Hematopoietic multipotent progenitor cell treated with erythropoietin and hydrocortisone succinate and interleukin-3 and kit ligand, for 6 days (in vitro differentiated cells): ENCODE measurements around the gene SPIRE1.
A peak's percentile ranks its signal among the peaks of the same experiment; 100 is the strongest.

Experiments used
- DNase-seq: peaks from one replicate; pipeline ENCODE4 v3.0.0-alpha.2; 2015

The SPIRE1 gene

DNA sequence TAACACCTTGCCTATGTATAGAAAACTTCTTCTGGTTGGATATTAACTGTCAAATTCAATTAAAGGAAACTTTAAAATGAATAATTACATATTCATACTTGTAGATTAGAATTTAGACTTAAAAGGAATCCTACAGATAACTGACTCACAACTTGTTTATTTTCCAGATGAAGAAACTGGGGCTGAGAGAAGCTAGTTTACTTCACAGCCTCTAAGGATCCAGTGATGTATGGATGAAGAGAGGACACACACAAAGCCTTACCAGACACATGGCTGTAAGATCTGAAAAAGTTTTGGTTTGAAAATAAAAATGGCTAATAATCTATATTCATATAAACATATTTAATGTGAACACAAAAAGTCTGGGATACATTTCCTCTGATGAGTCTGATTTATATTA lies 177.9 kb downstream of the SPIRE1 start:
- no peak for DNase-seq

DNA sequence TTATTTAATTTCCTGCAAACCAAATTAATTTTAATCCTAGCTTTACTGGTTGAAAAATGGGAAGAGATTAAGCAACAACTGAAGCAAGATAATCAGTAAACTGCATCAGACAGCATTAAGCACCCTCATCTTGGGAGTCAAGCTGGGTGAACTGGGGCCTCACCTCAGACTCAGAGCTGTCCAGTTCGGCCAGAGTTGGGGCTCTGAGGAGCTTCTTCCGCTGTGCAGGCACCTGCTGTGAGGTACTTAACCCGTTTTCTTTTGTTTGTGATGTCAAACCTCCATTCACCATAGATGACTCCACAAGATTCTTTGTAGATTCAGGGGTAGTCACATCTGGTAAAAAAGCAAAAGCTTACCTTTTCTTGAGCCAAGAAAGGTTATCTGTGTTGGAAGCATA lies 178.4 kb downstream of the SPIRE1 start:
- DNase-seq, result no peak

DNA sequence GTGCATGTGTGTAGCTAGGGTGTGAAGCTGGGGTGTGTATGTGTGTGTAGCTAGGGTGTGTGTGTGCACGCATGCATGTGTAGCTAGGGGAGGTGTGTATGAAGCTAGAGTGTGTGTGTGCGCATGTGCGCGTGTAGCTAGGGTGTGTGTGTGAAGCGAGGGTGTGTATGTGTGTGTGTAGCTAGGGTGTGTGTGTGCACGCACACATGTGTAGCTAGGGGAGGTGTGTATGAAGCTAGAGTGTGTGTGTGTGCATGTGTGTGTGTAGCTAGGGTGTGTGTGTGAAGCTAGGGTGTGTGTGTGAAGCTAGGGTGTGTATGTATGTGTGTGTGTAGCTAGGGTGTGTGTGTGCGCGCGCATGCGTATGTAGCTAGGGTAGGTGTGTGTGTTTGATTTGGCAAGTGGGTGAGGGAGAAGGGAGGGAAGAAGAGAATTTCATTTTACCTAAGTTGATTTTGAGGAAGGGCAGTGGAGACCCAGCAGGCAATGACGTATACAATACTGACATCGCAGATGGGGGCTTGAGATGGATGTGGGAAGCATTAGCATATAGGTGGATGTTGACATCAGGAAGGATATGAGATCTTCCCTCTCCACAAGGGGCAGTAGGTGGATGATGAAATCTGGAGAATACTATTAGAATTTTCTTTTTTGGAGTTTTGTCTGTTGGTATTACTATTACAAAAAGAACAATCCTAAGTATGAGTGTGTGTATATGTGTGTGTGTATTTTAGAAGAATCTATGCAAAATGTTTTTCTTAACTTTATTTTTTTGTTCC lies 179.4 kb downstream of the SPIRE1 start:
- DNase-seq, result no peak

DNA sequence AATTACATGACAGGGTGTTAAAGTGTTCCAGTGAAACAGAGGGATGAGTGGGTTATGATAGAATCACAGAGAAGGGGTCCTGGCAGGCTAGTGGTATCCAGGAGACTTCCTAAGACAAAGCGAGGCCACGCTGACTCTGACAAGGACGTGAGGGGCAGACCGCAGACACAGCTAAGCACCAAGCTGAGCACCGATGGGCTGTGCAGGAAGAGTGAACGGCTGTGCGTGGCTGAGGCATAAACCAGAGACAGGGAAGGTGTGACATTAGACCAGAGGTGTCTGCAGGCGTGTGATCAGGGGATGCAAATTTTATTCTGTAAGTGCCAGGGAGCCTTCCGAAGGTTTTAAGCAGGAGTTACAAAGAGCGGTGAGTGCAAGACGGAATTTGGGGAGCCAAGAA lies 180.3 kb downstream of the SPIRE1 start:
- DNase-seq, result no peak

DNA sequence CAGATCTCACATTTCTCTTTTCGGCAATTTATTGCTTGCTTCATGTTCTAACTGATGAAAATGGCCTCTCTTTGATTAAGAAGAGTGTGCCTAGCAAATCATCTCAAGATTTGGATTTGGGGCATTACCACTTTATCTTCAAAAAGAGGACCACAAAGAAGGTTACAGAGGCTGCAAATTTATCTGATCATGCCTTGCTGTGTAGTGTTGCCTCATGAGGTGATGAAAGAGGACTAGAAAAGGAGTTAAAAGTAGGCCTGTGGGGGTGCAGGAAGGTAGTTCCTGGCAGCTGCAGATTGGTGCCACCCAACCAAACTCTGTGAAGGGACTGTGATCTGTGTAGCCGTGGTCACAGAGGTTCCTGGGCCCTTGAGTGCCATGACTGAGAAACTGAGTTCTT lies 181.0 kb downstream of the SPIRE1 start:
- peak; percentile 73 for DNase-seq

DNA sequence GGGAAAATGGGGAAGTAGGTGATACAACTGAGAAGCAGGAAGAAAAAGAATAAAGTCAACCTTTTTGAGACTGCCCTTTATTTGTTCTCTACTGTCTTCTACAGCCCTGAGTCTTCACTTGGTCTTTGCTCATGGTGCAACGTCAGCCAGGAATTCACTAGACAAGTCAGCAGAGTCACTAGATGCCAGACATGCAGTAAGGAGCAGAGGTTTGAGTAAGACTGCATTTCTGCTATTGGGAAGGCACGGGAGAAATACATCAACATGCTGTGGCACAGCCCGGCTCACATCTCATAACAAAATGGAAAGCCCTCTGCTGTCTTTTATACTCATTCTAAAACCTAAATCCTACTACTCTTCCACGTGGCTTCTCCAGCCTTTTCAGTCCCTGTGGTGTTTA lies 183.0 kb downstream of the SPIRE1 start:
- no peak for DNase-seq

DNA sequence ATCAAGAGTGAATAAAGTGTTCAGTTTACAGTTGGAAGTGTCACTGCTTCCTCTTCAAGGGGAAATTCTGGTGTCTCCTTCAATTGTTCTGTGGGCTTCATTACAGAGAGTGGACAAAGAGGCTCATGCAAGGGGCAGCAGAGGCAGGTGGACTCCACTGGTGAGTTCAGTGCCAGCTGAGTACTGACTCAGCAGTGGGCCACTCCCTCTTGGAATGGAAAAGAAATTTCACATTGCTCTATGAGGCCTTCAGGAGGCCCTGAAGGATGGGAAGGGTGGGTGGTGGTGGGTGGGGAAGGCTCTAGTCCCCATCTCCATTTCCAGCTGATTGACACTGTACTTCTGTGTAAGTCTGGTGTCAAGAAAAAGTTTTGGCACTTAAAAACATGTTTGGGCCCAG lies 183.8 kb downstream of the SPIRE1 start:
- DNase-seq, result no peak

DNA sequence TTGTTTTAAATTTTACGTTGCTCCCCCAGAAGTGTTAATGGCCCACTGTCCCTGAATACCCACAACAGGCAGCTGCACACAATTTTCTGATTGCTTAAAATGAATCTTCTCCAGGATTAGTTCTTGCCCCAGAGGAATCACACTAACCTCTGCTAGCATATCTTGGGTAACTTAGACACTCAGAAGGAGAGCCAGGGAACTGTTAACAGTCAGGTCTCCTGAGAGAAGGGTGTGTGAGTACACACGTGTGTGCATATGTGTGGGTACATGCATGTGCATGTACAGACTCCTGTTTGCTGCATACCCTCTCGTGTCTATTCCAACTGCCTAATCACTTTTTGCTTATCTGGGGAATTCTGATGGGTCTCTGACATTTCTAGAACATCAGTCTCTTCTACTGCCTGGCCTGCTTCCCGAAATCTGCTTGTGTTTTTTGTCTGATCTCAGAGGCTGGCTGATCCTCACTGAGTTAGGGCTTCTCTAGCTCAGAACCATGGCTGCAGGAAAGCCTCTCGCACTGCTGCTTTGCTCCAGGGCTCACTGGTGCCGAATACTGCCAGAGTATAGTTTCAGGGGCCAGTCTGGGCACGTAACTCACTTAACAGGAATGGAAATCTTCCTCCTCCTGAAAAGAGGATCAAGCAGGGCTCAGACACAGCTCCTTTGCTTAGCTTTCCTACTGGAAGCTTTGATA lies 187.4 kb downstream of the SPIRE1 start:
- DNase-seq, result no peak

DNA sequence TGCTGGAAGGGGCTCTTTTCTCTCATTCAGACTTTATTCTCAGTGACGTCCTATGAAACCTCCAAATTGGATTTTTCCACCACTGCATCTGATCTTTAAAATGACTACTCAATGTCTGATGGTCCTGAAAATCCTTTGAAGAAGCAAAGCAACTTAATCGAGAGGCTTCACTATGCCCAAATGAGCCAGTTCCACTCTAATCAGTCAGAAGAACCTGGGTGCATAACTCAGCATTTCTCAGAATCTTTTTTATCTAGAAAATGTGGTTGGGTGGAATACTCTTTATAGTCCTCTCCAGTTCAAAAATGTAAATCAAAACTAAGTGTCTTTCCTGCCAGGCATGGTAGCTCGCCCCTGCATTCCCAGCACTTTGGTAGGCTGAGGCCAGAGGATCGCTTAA lies 189.5 kb downstream of the SPIRE1 start:
- DNase-seq, result peak; percentile 68

DNA sequence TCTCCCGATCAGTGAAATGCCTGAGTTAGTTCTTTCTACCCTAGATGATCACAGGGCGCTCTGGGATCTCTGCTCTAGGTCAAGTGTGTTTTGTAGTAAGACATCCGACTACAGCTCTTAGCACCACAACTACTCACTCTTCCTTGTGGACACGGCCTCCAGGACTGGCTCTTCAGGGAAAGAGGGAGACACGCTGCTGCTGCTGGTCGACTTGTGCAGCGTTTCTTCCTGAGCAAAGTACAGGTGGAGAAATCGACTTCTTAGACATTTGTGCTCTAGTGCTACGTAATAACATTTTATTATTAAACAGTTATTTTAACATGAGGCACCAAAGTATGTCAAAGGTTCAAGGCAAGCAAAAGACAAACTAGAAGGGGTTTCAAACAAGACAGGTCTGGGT lies 193.2 kb downstream of the SPIRE1 start:
- no peak for DNase-seq

DNA sequence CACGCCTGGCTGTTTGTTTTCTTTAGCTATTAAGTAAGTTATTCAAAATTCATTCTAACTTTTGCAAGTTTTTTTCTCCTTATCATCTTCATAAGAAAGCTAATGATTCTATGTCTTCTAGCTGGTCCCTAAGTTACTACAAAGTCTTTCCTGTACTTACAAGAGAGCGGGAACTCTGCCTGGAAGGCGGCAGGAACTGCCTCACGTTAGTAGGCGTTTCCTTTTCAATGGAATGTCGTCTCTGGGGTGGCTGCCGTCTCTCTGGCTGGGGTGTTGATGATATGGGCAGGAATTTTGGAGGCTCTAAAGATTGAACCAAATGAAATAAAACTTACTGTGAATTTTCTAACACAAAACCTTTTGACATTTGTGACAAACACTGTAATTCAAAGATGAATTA lies 194.7 kb downstream of the SPIRE1 start:
- no peak for DNase-seq

DNA sequence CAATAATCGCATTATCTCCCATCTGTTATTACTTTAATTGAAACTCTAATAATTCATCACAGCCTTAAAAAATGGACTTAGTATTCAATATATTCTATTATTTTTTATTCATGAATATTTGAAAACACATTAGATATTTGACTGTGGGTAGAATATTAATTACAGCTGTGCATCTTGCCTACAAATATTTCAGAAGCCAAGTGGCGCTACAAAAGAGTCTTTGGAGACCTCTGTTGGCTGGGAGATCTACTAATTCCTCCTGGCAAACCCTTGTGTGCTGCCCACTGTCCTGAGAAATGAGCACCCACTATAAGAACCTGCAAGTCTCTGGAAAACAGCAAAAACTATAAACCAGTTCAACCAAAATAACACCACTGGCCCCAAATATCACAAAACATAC lies 195.7 kb downstream of the SPIRE1 start:
- no peak for DNase-seq

DNA sequence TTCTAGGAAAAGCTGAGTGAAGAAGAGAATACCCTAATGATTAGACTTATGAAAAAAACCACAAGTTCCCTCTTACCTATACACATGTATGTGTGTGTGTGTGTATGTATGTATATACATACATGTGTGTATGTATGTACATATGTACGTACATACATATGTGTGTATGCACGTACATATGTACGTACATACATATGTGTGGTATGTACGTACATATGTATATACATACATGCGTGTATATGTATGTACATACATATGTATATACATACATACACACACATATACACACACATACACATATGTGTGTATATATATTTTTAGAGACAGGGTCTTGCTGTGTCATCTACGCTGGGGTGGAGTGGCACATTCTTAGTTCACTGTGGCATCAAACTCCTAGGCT lies 196.6 kb downstream of the SPIRE1 start:
- no peak for DNase-seq

DNA sequence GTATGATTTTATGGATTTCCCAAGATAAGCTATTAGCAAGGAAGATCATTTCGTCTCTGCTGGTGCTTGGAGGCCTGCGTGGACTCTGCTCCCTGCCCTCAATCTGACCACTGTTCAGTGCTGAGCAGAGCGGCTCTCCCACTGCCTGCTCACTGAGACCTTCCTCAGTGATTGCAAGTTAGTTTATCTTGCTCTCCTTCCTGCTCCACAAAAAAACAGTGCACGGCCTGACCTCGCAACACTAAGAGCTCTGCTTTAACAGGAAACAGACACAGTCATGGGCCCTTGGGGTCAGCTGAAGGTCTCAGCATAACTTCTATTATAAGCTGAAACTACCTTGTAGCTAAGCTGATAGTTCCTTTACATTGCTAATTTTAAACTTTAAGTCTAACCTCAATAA lies 197.0 kb downstream of the SPIRE1 start:
- DNase-seq, result no peak

DNA sequence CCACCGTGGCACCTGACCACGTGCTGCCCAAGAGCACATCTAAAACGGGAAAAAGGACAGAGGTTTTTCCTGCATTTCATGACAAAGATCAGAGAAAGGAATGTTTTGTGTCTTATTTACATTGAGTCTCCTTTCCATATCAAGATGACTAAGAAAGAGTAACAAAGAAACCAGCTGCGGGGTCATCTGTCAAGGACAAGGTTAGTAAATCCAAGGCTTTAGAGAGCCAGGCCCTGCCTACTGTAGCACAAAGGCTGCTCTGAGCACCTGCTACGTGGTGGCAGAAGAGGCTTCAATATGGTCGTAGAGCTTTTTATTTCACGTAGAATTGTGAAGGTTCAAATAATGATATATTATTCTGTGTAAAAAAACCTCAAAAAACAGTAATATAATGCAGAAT lies 199.1 kb downstream of the SPIRE1 start:
- no peak for DNase-seq

DNA sequence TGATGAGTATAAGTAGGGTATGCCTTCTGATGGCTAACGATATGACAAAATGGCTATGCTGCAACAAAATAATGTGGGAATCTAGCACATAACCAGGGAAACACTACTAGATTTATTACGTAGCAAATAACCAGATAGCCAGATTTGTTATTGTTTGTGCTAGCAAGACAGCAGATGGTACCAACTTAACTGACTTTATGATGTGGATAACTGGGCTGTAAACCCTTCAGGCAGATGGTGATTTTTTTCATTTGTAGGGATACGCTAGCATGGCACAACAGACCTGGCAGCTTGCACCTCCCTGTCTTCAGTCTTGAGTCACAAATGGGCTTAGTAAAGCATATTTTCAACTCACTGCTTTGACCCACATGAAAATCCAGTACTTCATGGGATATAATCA lies 201.5 kb downstream of the SPIRE1 start:
- DNase-seq, result no peak

DNA sequence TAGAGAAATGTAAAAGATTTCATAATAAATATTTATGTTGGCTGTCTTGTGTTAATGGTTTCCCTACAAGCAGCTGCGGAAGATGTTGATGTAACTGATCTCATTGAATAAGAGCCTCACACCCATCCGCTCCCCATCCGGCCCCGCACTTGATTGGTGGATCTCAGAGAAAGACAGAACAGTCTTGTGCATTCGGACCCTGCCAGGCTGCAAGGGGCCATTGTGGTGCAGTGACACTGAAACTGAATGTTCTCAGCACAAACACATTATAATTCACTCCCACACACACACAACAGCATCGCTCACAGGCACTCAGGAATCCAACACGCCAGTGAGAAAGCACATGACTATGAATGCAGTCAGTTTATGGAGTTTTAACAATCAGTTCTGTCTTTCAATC lies 202.4 kb downstream of the SPIRE1 start:
- no peak for DNase-seq

DNA sequence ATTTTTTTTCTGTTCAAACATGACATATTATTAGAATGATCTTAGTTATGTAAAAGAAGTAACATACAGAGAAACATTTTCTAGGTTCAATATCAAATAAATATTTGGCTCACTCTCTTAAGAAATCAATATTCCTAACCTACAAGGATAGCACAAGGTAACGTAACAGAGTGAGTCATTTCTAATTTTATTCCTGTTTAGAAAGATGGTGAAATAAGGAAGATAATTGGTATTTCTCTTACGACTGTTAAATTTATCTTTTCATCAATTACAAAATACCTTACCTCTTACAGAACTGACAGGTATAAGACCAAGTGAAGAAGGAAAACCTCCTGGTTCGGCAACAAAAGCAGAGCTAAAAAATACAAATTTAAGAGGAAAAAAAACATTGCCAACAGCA lies 205.1 kb downstream of the SPIRE1 start:
- no peak for DNase-seq

DNA sequence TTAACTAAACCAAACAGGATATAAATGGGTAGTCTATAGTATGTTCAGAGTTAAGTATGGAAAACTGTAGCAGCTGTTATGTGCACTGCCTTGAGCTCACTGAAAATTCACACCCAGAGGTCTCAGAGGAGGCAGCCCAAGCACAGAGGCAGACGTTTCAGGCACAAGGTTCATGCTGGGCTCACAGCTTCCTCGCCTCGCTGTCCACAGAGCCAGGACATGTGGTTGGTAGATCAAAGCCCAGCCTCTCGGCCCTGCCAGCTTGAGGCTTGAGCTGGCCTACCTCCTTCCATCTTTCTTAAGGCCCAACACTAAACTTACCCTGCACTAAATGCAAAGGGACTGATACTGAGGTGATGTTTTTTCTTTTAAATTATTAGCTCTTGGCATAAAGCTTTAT lies 206.5 kb downstream of the SPIRE1 start:
- DNase-seq, result no peak

DNA sequence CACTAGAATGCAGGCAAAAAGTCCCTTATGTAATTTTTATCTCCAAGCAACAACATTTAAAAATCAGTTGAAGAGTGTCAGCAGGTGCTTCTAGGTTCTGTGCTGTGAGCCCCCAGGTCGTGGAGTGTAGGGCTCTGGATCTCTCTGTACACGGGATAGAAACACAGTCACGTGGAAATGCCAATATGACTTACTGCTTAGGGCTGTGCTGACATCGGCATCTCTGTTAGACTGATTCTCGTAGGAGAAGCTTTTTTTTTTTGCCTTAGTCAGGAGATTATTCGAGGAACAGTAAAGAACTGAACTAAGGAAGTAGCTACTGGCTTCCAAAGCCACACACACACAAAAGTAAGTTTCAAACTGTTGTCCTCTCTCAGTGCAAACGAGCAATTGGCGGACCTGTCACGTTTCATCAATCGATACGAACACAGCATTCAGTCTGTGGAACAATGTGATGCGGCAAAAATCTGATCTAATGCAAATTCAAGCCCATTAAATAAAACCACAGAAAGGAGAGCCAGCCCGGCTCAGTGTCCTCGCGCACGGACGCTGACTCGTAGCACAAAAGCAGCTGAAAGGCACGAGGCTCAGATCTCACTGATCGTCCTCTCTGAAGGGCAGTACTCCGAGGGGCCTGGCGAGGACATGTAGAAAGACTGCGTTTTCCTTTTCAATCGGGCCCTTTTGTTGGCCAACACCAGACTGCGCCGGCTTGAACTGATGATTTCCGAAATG lies 208.7 kb downstream of the SPIRE1 start:
- DNase-seq, result no peak

DNA sequence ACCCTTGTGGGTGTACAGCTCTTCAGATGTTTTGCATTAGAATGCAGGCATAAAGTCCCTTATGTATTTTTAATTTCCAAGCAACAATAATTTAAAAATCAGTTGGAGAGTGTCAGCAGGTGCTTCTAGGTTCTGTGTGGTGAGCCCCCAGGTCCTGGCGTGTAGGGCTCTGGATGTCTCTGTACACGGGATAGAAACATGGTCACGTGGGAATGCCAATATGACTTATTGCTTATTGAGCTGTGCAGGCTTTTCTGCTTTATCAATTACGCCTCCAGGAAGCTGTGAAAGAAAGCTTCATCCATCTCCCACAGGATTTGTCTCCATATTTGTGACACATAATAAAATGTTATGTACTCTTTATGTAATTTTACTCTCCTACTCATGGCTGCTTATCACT lies 212.4 kb downstream of the SPIRE1 start:
- DNase-seq, result no peak

DNA sequence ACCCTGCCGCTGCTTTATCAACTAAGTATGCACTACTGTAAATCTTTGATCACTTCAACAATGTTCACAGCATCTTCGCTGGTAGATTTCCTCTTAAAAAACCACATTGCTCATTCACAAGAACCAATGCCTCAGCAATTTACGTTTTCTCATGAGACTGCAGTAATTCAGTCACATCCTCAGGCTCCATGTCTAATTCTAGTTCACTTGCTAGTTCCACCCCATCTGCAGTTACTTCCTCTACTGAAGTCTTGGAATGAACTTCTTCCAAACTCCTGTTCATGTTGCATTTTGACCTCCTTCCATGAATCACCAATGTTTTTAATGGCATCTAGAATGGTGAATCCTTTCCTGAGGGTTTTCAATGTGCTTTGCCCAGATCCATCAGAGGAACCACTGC lies 214.4 kb downstream of the SPIRE1 start:
- DNase-seq, result no peak

DNA sequence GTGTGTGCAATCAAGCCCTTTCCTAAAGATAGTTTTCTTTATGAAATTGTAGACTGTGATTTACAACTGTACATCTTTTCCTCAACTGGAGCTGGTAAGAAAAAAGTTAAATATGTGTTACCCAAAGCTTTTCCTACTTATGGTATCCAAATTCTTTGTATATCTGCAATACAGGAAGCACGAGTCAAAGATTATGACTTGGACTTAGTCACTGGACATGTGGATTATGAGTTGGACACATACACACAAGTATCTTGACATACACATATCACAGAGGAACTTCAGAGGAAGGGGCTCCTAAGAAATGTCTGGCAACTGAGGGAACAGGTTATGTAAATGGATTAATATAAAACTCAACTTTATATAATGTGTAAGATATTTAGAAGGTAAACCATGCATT lies 215.0 kb downstream of the SPIRE1 start:
- no peak for DNase-seq

DNA sequence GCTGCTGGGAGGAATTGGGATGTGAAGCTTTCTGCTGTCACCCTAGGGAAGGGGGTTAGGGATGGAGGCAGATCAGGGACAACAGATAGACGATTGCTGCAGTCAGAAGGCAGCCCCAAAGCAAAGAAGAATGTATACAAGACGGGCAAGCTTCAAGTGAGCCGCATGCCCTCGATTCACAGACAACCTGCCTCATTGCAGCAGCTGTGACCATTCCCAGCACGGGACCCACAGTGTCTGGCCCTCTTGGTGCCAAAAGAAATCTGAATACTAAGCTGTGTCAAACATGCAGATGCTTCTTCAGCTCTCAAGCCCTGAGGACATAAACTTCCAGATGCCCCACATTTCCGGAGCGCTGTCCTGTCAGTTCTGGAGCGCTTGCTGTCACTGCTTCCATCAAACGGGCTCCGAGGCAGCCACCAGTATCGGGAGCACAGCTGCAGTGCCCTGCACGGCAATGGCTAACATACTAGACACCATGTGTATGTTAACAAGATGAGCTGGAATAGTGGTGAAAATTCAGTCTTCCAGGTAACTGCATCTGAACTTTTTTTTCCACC lies 216.4 kb downstream of the SPIRE1 start:
- no peak for DNase-seq
